ENCODE results near the gene FREM1. TPM values are rescaled to one million over a fixed set of nuclear protein-coding genes. Genes with fewer than 3 reads are reported as not detected.

Gene FREM1
- total and polyA plus RNA-seq, 2 of the 13 experiments (the other 11 are each of a cell fraction or from before 2014, with no cell fraction given), result 64.3 to 202 TPM

GRCh38 chr9:14868418-14868771 is 41.8 kb downstream of the FREM1 start (continued):
- peak; percentile 52 for TF ChIP-seq ZNF18 (CRISPR knock-in tag; IDR thresholded peaks at IDR 0.05; ENCODE audit: insufficient replicate concordance)
- TF ChIP-seq TMF1 (CRISPR knock-in tag; IDR thresholded peaks at IDR 0.05; ENCODE audit: low read depth), result 0 out of 2 replicates have a peak, but pooled peaks have one; percentile 22
- TF ChIP-seq THAP11 (CRISPR knock-in tag; IDR thresholded peaks at IDR 0.05), result no peak
- TF ChIP-seq, protein P1, sequence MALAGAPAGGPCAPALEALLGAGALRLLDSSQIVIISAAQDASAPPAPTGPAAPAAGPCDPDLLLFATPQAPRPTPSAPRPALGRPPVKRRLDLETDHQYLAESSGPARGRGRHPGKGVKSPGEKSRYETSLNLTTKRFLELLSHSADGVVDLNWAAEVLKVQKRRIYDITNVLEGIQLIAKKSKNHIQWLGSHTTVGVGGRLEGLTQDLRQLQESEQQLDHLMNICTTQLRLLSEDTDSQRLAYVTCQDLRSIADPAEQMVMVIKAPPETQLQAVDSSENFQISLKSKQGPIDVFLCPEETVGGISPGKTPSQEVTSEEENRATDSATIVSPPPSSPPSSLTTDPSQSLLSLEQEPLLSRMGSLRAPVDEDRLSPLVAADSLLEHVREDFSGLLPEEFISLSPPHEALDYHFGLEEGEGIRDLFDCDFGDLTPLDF (CRISPR knock-in tag; IDR thresholded peaks at IDR 0.05), result no peak
- no peak for TF ChIP-seq MLLT10 (CRISPR knock-in tag; IDR thresholded peaks at IDR 0.05)
- 0 out of 2 replicates have a peak, but pooled peaks have one; percentile 23 for TF ChIP-seq ZBTB20 (CRISPR knock-in tag; IDR thresholded peaks at IDR 0.05; ENCODE audit: borderline replicate concordance, low read depth)
- TF ChIP-seq ZNF75D (CRISPR knock-in tag; IDR thresholded peaks at IDR 0.05; ENCODE audit: borderline replicate concordance), result no peak
- TF ChIP-seq, protein P2, sequence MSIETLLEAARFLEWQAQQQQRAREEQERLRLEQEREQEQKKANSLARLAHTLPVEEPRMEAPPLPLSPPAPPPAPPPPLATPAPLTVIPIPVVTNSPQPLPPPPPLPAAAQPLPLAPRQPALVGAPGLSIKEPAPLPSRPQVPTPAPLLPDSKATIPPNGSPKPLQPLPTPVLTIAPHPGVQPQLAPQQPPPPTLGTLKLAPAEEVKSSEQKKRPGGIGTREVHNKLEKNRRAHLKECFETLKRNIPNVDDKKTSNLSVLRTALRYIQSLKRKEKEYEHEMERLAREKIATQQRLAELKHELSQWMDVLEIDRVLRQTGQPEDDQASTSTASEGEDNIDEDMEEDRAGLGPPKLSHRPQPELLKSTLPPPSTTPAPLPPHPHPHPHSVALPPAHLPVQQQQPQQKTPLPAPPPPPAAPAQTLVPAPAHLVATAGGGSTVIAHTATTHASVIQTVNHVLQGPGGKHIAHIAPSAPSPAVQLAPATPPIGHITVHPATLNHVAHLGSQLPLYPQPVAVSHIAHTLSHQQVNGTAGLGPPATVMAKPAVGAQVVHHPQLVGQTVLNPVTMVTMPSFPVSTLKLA (IDR thresholded peaks at IDR 0.05), result no peak
- TF ChIP-seq, protein P3, sequence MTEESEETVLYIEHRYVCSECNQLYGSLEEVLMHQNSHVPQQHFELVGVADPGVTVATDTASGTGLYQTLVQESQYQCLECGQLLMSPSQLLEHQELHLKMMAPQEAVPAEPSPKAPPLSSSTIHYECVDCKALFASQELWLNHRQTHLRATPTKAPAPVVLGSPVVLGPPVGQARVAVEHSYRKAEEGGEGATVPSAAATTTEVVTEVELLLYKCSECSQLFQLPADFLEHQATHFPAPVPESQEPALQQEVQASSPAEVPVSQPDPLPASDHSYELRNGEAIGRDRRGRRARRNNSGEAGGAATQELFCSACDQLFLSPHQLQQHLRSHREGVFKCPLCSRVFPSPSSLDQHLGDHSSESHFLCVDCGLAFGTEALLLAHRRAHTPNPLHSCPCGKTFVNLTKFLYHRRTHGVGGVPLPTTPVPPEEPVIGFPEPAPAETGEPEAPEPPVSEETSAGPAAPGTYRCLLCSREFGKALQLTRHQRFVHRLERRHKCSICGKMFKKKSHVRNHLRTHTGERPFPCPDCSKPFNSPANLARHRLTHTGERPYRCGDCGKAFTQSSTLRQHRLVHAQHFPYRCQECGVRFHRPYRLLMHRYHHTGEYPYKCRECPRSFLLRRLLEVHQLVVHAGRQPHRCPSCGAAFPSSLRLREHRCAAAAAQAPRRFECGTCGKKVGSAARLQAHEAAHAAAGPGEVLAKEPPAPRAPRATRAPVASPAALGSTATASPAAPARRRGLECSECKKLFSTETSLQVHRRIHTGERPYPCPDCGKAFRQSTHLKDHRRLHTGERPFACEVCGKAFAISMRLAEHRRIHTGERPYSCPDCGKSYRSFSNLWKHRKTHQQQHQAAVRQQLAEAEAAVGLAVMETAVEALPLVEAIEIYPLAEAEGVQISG (CRISPR knock-in tag; IDR thresholded peaks at IDR 0.05), result no peak
- TF ChIP-seq ZNF326 (CRISPR knock-in tag; IDR thresholded peaks at IDR 0.05; ENCODE audit: borderline replicate concordance), result no peak
- TF ChIP-seq ZNF550 (CRISPR knock-in tag; IDR thresholded peaks at IDR 0.05; ENCODE audit: borderline replicate concordance), result no peak
- TF ChIP-seq DPF2 (CRISPR knock-in tag; IDR thresholded peaks at IDR 0.05; ENCODE audit: borderline replicate concordance, low read depth), result no peak
- TF ChIP-seq MBD4 (IDR thresholded peaks at IDR 0.05; ENCODE audit: borderline replicate concordance, low read length), result 0 out of 2 replicates have a peak, but pooled peaks have one; percentile 55
- peak; percentile 43; the same call in 1 of the 2 replicates for TF ChIP-seq KDM5A (IDR thresholded peaks at IDR 0.05; ENCODE audit: borderline replicate concordance, low read length)
- 0 out of 2 replicates have a peak, but pooled peaks have one; percentile 29 for TF ChIP-seq TEAD2 (CRISPR knock-in tag; IDR thresholded peaks at IDR 0.05)
- TF ChIP-seq IRF2 (CRISPR knock-in tag; IDR thresholded peaks at IDR 0.05), result 0 out of 2 replicates have a peak, but pooled peaks have one; percentile 2
- no peak for TF ChIP-seq NCOA1 (CRISPR knock-in tag; IDR thresholded peaks at IDR 0.05)
- no peak for TF ChIP-seq MXD3 (CRISPR knock-in tag; IDR thresholded peaks at IDR 0.05)
- TF ChIP-seq NFKBIZ (CRISPR knock-in tag; IDR thresholded peaks at IDR 0.05), result no peak
- no peak for TF ChIP-seq SMARCE1 (IDR thresholded peaks at IDR 0.05; ENCODE audit: borderline replicate concordance)
- TF ChIP-seq GZF1 (CRISPR knock-in tag; IDR thresholded peaks at IDR 0.05), result no peak
- no peak for TF ChIP-seq DBP (CRISPR knock-in tag; IDR thresholded peaks at IDR 0.05; ENCODE audit: not compliant biosample characterization)
